OCI-LY7 (cell line): ENCODE data around the gene POR. TPM values are rescaled to one million over a fixed set of nuclear protein-coding genes. Genes with fewer than 3 reads are reported as not detected.
A peak's percentile ranks its signal among the peaks of the same experiment; 100 is the strongest.

Experiments
- BruUV-seq: library from RNA; stranded (reverse); fragments of 400-500 nt; replicated peaks from 2 replicates; lab custom pipeline; 2021; lab: Mats Ljungman, UMichigan
- CTCF ChIA-PET: fragments of 300-600 bp; sonication (Branson Sonifier 250); formaldehyde crosslinking; loops from one replicate; lab custom pipeline; 2022; ENCODE audit warnings: antibody characterized with exemption; ENCODE audit not compliant: unreplicated experiment; lab: Charles Lee
- POLR2A ChIA-PET: fragments of 300-600 bp; sonication (Branson Sonifier 250); formaldehyde crosslinking; loops from one replicate; lab custom pipeline; 2022; ENCODE audit warnings: antibody characterized with exemption; lab: Charles Lee
- DNase-seq: peaks from one replicate; pipeline ENCODE4 v3.0.0-alpha.2; 2015; ENCODE audit warnings: low spot score
- H2AFZ ChIP-seq: fragments of 200-600 bp; sonication (generic), shearing (Covaris generic); 2 replicates; pipeline ENCODE4 v1.6.1; 2014; ENCODE audit warnings: mild to moderate bottlenecking, antibody characterized with exemption, low read length, moderate library complexity
- H3K27ac ChIP-seq: fragments of 200-600 bp; sonication (generic); 2 replicates; pipeline ENCODE4 v1.5.1; 2014; ENCODE audit warnings: mixed run types, low read depth, mild to moderate bottlenecking, moderate library complexity, low read length, inconsistent platforms; ENCODE audit not compliant: poor library complexity, severe bottlenecking
- H3K36me3 ChIP-seq: fragments of 200-600 bp; sonication (generic); 2 replicates; pipeline ENCODE4 v1.6.1; 2014; ENCODE audit warnings: mild to moderate bottlenecking, antibody characterized with exemption, low read length, moderate library complexity, mixed read lengths; ENCODE audit not compliant: insufficient read depth
- H3K4me1 ChIP-seq: fragments of 200-600 bp; sonication (generic); 2 replicates; pipeline ENCODE4 v1.5.1; 2014; ENCODE audit warnings: mild to moderate bottlenecking, low read length; ENCODE audit not compliant: insufficient read depth, poor library complexity, severe bottlenecking
- H3K4me2 ChIP-seq: fragments of 200-600 bp; sonication (generic); 2 replicates; pipeline ENCODE4 v1.6.1; 2014; ENCODE audit warnings: mild to moderate bottlenecking, low read length
- H3K4me3 ChIP-seq: fragments of 200-600 bp; sonication (generic); 2 replicates; pipeline ENCODE4 v1.5.1; 2014; ENCODE audit warnings: mild to moderate bottlenecking, low read depth, low read length; ENCODE audit not compliant: poor library complexity, severe bottlenecking
- H3K79me2 ChIP-seq: fragments of 200-600 bp; sonication (generic); 2 replicates; pipeline ENCODE4 v1.6.1; 2016; ENCODE audit warnings: low read depth, mild to moderate bottlenecking, low read length, moderate library complexity, mixed read lengths; ENCODE audit not compliant: insufficient read depth
- H3K9me2 ChIP-seq: fragments of 200-600 bp; sonication (generic); 2 replicates; pipeline ENCODE4 v1.6.1; 2016; ENCODE audit warnings: mild to moderate bottlenecking, low read length, mixed read lengths; ENCODE audit not compliant: insufficient read depth
- H3K9me3 ChIP-seq: fragments of 200-600 bp; sonication (generic); 2 replicates; pipeline ENCODE4 v1.6.1; 2014; ENCODE audit warnings: mild to moderate bottlenecking, mixed run types, low read length, mixed read lengths
- H4K20me1 ChIP-seq: fragments of 200-600 bp; sonication (generic); 2 replicates; pipeline ENCODE4 v1.6.1; 2014; ENCODE audit warnings: mild to moderate bottlenecking, antibody characterized with exemption, low read length, moderate library complexity, mixed read lengths; ENCODE audit not compliant: insufficient read depth
- CTCF ChIP-seq: fragments of 200-600 bp; sonication (generic); conservative IDR thresholded peaks from 2 replicates; pipeline ENCODE4 v1.5.1; 2014; ENCODE audit warnings: mild to moderate bottlenecking, antibody characterized with exemption, low read length, moderate library complexity, mixed read lengths
- EZH2phosphoT487 ChIP-seq: fragments of 200-600 bp; sonication (generic); IDR thresholded peaks from 2 replicates; pipeline ENCODE4 v1.6.1; 2018; ENCODE audit warnings: low read depth, borderline replicate concordance, mild to moderate bottlenecking, mixed run types, antibody characterized with exemption, low read length, moderate library complexity, mixed read lengths
- intact Hi-C: fragments of 100-400 bp; cut with micrococcal nuclease; formaldehyde crosslinking; loops from one replicate; pipeline ENCODE4 v1.10.0; 2022; ENCODE audit not compliant: unreplicated experiment
- total RNA-seq, 2 experiments: library from RNA; depleted of rRNA in 1 of 2; stranded (reverse); fragments of >200 nt in 1 of 2; shearing (Covaris generic) in 1 of 2; gene quantifications; 2 replicates each; pipeline ENCODE4 v1.2.3, GENCODE V29; 2014 to 2022

The POR gene
- total RNA-seq, 2 experiments from 2014 or later, result 41.5 to 45.2 TPM

DNA sequence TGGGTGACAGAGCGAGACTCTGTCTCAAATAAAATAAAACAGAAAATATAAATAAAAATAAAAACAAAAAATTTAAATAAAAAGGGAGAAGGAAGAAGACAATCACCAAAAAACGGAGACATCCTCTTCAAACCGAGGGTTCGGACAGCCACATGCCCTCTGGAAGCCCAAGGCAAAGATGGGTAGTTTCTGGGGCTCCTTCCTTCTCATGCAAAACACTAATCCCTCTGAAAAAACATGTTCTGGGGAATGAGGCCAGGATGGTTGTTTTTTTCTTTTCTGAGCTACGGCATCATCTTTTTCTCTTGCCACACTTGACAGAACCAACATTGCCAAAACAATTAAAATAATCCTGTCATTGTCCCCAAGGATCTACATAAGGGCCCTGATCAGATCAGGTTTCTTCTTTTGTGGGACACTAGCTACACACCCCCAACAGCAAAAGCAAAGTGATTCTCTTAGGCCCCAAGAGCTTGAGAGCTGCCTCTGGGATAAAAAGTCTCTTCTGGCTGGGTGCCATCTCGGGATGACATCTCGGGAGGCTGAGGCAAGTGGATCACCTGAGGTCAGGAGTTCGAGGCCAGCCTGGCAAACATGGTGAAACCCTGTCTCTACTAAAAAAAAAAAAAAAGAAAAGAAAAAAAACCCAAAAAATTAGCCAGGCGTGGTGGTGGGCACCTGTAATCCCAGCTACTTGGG is 14.2 kb upstream of the POR start:
- no peak overlapping the region for H2AFZ ChIP-seq
- H3K27ac ChIP-seq, result no peak overlapping the region
- H3K79me2 ChIP-seq, result no peaks in the 10 kb centered on the region
- no peaks in the 10 kb centered on the region for H4K20me1 ChIP-seq
- BruUV-seq, result no TSS peak
- ChIA-PET CTCF (no interaction called here), POLR2A (interaction anchor here (1.5 kb wide), 1 partner anchor 14 kb away, joined by 3 read pairs; the partner anchor contains the start of gene POR)
- no peaks in the 10 kb centered on the region for H3K9me2 ChIP-seq
- no peak for DNase-seq
- no peaks in the 10 kb centered on the region for H3K36me3 ChIP-seq
- H3K4me2 ChIP-seq, result no peak overlapping the region
- intact Hi-C loops, result no loop called here
- H3K4me1 ChIP-seq, result no peaks in the 10 kb centered on the region
- H3K4me3 ChIP-seq, result no peak overlapping the region
- H3K9me3 ChIP-seq, result no peaks in the 10 kb centered on the region
- TF ChIP-seq EZH2phosphoT487 (no peak), CTCF (no peak)

DNA sequence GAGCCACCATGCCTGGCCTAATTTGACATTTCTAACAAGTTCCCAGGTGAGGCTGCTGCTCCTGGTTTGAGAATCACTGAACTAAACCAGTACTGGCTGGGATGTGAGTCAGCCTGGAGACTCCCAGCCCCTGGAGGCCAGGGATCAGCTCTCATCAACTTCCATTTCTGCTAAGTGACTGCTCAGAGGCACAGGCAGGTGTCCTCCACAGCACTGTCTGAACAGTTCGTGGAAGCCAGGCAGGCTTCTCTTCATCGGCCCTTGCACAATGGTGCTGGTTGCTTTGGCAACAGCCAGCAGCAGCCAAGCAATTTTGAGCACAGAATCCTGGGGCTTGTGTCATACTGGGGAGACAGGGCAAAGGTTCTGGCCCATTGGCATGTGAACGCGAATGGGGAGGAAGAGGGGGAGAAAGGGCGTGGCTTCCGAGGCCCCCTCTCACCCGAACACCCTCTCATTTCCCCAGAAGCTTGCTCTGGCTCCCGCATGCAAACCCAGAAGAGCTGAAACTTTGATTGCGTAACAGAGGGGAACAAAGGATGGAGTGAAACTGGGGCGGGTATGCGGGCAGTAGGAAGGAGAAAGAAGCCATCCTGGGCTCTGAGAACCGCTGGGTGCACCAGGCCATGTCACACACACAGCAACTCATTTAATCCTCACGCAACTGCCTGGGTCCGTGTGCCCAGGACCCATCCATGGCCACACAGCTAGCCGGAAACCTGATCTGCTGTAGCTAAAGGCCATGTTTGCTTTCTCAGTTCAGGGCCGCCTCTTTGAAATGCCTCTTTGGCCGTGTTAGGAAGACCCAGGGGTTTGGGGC is 9.0 kb upstream of the POR start:
- Histone ChIP-seq H3K79me2 (no peaks in the 10 kb centered on the region), H2AFZ (peak overlapping the region; percentile 16; the same call in 1 of the 2 replicates), H4K20me1 (no peaks in the 10 kb centered on the region), H3K4me2 (no peak overlapping the region), H3K9me3 (no peaks in the 10 kb centered on the region), H3K4me1 (no peaks in the 10 kb centered on the region), H3K27ac (no peak overlapping the region), H3K36me3 (no peaks in the 10 kb centered on the region), H3K4me3 (no peak overlapping the region), H3K9me2 (no peaks in the 10 kb centered on the region)
- CTCF ChIA-PET, result no interaction called here
- intact Hi-C loops, result no loop called here
- no peak for TF ChIP-seq EZH2phosphoT487
- TF ChIP-seq CTCF, result no peak
- no TSS peak for BruUV-seq
- DNase-seq, result no peak
- POLR2A ChIA-PET, result interaction anchor here (0.6 kb wide), 1 partner anchor 177 kb away, joined by 5 read pairs; no protein-coding TSS in a partner anchor
